IMR-90 (cell line): ENCODE measurements around the gene ACHE. TPM values are rescaled to one million over a fixed set of nuclear protein-coding genes. Genes with fewer than 3 reads are reported as not detected.

ENCODE experiments used
- ATAC-seq: fragments of 200-7000 bp; cut with Tn5 transposase; 2 replicates; pipeline ENCODE4 v1.9.1; 2020; ENCODE audit warnings: low read depth, mild to moderate bottlenecking, moderate library complexity
- BruUV-seq: library from RNA; stranded (reverse); fragments of 400-500 nt; replicated peaks from 2 replicates; lab custom pipeline; 2021; lab: Mats Ljungman, UMichigan
- CTCF ChIA-PET: fragments of 300-600 bp; formaldehyde crosslinking; extraction: SDS; loops from one replicate; lab custom pipeline; 2021; ENCODE audit warnings: antibody characterized with exemption; lab: Yijun Ruan, JAX
- POLR2A ChIA-PET: fragments of 300-600 bp; sonication (Branson Sonifier 250); formaldehyde crosslinking; loops from one replicate; lab custom pipeline; 2022; ENCODE audit warnings: antibody characterized with exemption; ENCODE audit not compliant: unreplicated experiment; lab: Charles Lee
- DNase-seq: peaks from one replicate; pipeline ENCODE4 v3.0.0; 2013
- H2AFZ ChIP-seq: replicated peaks from 2 replicates; pipeline ENCODE3; 2013; ENCODE audit warnings: low read length, mild to moderate bottlenecking; ENCODE audit not compliant: poor library complexity
- H2AK5ac ChIP-seq: 2 replicates; pipeline ENCODE4 v1.6.1; 2013; ENCODE audit warnings: low read depth, low read length, inconsistent platforms
- H2AK9ac ChIP-seq: replicated peaks from 2 replicates; pipeline ENCODE3; 2013; ENCODE audit warnings: mild to moderate bottlenecking, low read depth, low read length, moderate library complexity; ENCODE audit not compliant: poor library complexity
- H2BK120ac ChIP-seq: 2 replicates; pipeline ENCODE4 v1.6.1; 2013; ENCODE audit warnings: low read depth, low read length, inconsistent platforms
- H2BK15ac ChIP-seq: 3 replicates; pipeline ENCODE4 v1.6.1; 2013; ENCODE audit warnings: low read depth, low read length, inconsistent platforms
- H2BK20ac ChIP-seq: 2 replicates; pipeline ENCODE4 v1.6.1; 2013; ENCODE audit warnings: low read depth, mild to moderate bottlenecking, inconsistent platforms, low read length, moderate library complexity
- H2BK5ac ChIP-seq: 2 replicates; pipeline ENCODE4 v1.6.1; 2013; ENCODE audit warnings: mild to moderate bottlenecking, low read depth, low read length, inconsistent platforms; ENCODE audit not compliant: poor library complexity, severe bottlenecking
- H3K14ac ChIP-seq: replicated peaks from 2 replicates; pipeline ENCODE4 v1.6.1; 2013; ENCODE audit warnings: low read depth, low read length, inconsistent platforms
- H3K18ac ChIP-seq: 2 replicates; pipeline ENCODE4 v1.6.1; 2013; ENCODE audit warnings: low read depth, low read length, control low read depth
- H3K23ac ChIP-seq: 2 replicates; pipeline ENCODE4 v1.6.1; 2013; ENCODE audit warnings: low read depth, low read length, inconsistent platforms
- H3K27ac ChIP-seq: 2 replicates; pipeline ENCODE4 v1.5.1; 2013; ENCODE audit warnings: mild to moderate bottlenecking, control low read depth, low read length; ENCODE audit not compliant: insufficient read depth
- H3K27me3 ChIP-seq: 2 replicates; pipeline ENCODE4 v1.6.1; 2013; ENCODE audit warnings: low read length; ENCODE audit not compliant: control insufficient read depth, insufficient read depth
- H3K36me3 ChIP-seq: 2 replicates; pipeline ENCODE4 v1.6.1; 2013; ENCODE audit warnings: low read length, mixed read lengths; ENCODE audit not compliant: control insufficient read depth, insufficient read depth
- H3K4ac ChIP-seq: 2 replicates; pipeline ENCODE4 v1.6.1; 2013; ENCODE audit warnings: low read depth, low read length, inconsistent platforms
- H3K4me1 ChIP-seq: 2 replicates; pipeline ENCODE4 v1.6.1; 2013; ENCODE audit warnings: low read length, mixed read lengths; ENCODE audit not compliant: control insufficient read depth, insufficient read depth
- H3K4me2 ChIP-seq: 2 replicates; pipeline ENCODE4 v1.6.1; 2013; ENCODE audit warnings: low read depth, mild to moderate bottlenecking, control low read depth, low read length, moderate library complexity
- H3K4me3 ChIP-seq: 2 replicates; pipeline ENCODE4 v1.5.1; 2013; ENCODE audit warnings: low read depth, mild to moderate bottlenecking, control low read depth, low read length, moderate library complexity; ENCODE audit not compliant: insufficient read depth
- H3K56ac ChIP-seq: 2 replicates; pipeline ENCODE4 v1.6.1; 2013; ENCODE audit warnings: low read length, inconsistent platforms; ENCODE audit not compliant: insufficient read depth; ENCODE audit errors: extremely low read depth
- H3K79me1 ChIP-seq, 2 experiments: 2 replicates each; pipeline ENCODE4 v1.6.1; 2013; ENCODE audit warnings: low read length in 2 of 2, inconsistent platforms in 1 of 2, low read depth in 1 of 2
- H3K9ac ChIP-seq: 2 replicates; pipeline ENCODE4 v1.6.1; 2013; ENCODE audit warnings: low read depth, low read length, control low read depth
- H3K9me1 ChIP-seq: 2 replicates; pipeline ENCODE4 v1.6.1; 2013; ENCODE audit warnings: low read length, inconsistent platforms; ENCODE audit not compliant: insufficient read depth
- H3K9me3 ChIP-seq: 2 replicates; pipeline ENCODE4 v1.6.1; 2013; ENCODE audit warnings: low read length; ENCODE audit not compliant: control insufficient read depth, insufficient read depth
- H4K20me1 ChIP-seq: 2 replicates; pipeline ENCODE4 v1.6.1; 2013; ENCODE audit warnings: low read length, inconsistent platforms; ENCODE audit not compliant: insufficient read depth
- H4K5ac ChIP-seq: 2 replicates; pipeline ENCODE4 v1.6.1; 2013; ENCODE audit warnings: mild to moderate bottlenecking, low read depth, low read length, control low read depth
- H4K8ac ChIP-seq, 2 experiments: 2 replicates each; pipeline ENCODE4 v1.6.1; 2013; ENCODE audit warnings: low read depth in 2 of 2, low read length in 2 of 2, control low read depth in 1 of 2, inconsistent platforms in 1 of 2
- H4K91ac ChIP-seq: 2 replicates; pipeline ENCODE4 v1.6.1; 2013; ENCODE audit warnings: low read depth, low read length, inconsistent platforms; ENCODE audit not compliant: insufficient read depth
- CEBPB ChIP-seq: IDR thresholded peaks from 2 replicates; pipeline ENCODE4 v1.6.1; 2012; ENCODE audit warnings: low read depth, low read length, improper control_type of control experiment
- MAFK ChIP-seq: IDR thresholded peaks from 2 replicates; pipeline ENCODE4 v1.6.1; 2012; ENCODE audit warnings: low read depth, low read length, improper control_type of control experiment
- WGBS, 2 experiments: methylation state at CpG; one replicate each; pipeline versions ENCODE4 v1.1.5 to v1.1.7; 2013; ENCODE audit warnings: missing lambda C conversion rate in 2 of 2; ENCODE audit not compliant: insufficient read length in 1 of 2; ENCODE audit errors: extremely low coverage in 2 of 2; 5-methylcytosine and 5-hydroxymethylcytosine counted together
- dilution Hi-C: fragments of 300-500 bp; cut with HindIII; formaldehyde crosslinking; loops from one replicate; pipeline ENCODE4 v1.14.3; 2018; ENCODE audit warnings: low sequenced_read_pairs; ENCODE audit not compliant: unreplicated experiment
- in situ Hi-C: fragments of 300-500 bp; cut with MboI; formaldehyde crosslinking; loops from 3 replicates; pipeline ENCODE4 v1.14.3; 2019; ENCODE audit warnings: low sequenced_read_pairs, inconsistent platforms, mixed read lengths
- intact Hi-C: fragments of 100-400 bp; cut with micrococcal nuclease; formaldehyde crosslinking; loops from 2 replicates; pipeline ENCODE4 v1.10.0; 2022
- polyA plus RNA-seq, 3 experiments: library from polyadenylated mRNA; depleted of rRNA; stranded (reverse); fragments of >200 nt; gene quantifications; 2 replicates each; pipeline ENCODE4 v1.2.3, GENCODE V29; 2012; ENCODE audit warnings: low replicate concordance in 1 of 3
- total RNA-seq: library from RNA; depleted of rRNA; stranded (reverse); fragments of >200 nt; gene quantifications from 2 replicates; pipeline ENCODE4 v1.2.3, GENCODE V29; 2012

The ACHE gene
- total and polyA plus RNA-seq, 2 of the 4 experiments (the other 2 are of a cell fraction), result 0.41 TPM; not detected in 1

- Histone ChIP-seq H3K9me1 (peaks cover 4% of the 10 kb centered on the region; the same call in 1 of the 2 replicates), H2BK120ac (no peak overlapping the region), H3K27me3 (no peaks in the 10 kb centered on the region), H4K5ac (no peak overlapping the region), H2BK20ac (no peak overlapping the region), H4K91ac (no peak overlapping the region), H3K56ac (no peak overlapping the region), H2BK15ac (no peak overlapping the region), H3K4ac (no peak overlapping the region), H4K20me1 (peaks cover 3% of the 10 kb centered on the region; the same call in 1 of the 2 replicates), H3K14ac (no peak overlapping the region), H3K9me3 (no peaks in the 10 kb centered on the region), H4K8ac (no peak overlapping the region), H2BK5ac (no peak overlapping the region), H3K4me1 (peaks cover 13% of the 10 kb centered on the region), H3K36me3 (peaks cover 30% of the 10 kb centered on the region), H2AK9ac (peak overlapping the region; percentile 5), H2AFZ (no peak overlapping the region), H3K9ac (no peak overlapping the region), H3K27ac (no peak overlapping the region), H3K18ac (no peak overlapping the region), H2AK5ac (no peak overlapping the region), H3K79me1 (peaks cover 6 to 26% of the 10 kb centered on the region in 2 experiments), H3K4me3 (no peak overlapping the region), H3K23ac (no peak overlapping the region), H3K4me2 (no peak overlapping the region)
- POLR2A ChIA-PET, result no interaction called here
- TF ChIP-seq MAFK (peak; percentile 58), CEBPB (no peak)
- no CpG with 5 or more reads among the region's 10 CpGs for WGBS, 2 experiments
- in situ Hi-C loops (loop anchor here (25.0 kb wide), 2 partner anchors 276 to 401 kb away; partner anchors contain the start of genes FBXO24, LRCH4 and SPACDR), intact Hi-C loops (no loop called here), dilution Hi-C loops (no loop called here)
- BruUV-seq, result no TSS peak
- CTCF ChIA-PET, result no interaction called here
- peak; percentile 34 for DNase-seq
- ATAC-seq, result no peak
Measured at GRCh38 chr7:100863406-100863950, 32.2 kb downstream of the ACHE start.
